Kidney epithelial cell (primary cell): ENCODE measurements around the gene KRTAP5-9. TPM values are rescaled to one million over a fixed set of nuclear protein-coding genes. Genes with fewer than 3 reads are reported as not detected.

Experiments used
- DNase-seq: peaks from one replicate; pipeline ENCODE4 v3.0.0-alpha.2; 2010; ENCODE audit warnings: low read depth
- H3K27me3 ChIP-seq: 2 replicates; pipeline ENCODE4 v1.6.0; 2011; ENCODE audit warnings: low read length; ENCODE audit not compliant: control insufficient read depth, insufficient read depth
- H3K36me3 ChIP-seq: 2 replicates; pipeline ENCODE4 v1.5.1; 2011; ENCODE audit warnings: low read length; ENCODE audit not compliant: control insufficient read depth, insufficient read depth
- H3K4me3 ChIP-seq: 2 replicates; pipeline ENCODE4 v1.5.1; 2011; ENCODE audit warnings: low read depth, mild to moderate bottlenecking, control low read depth, low read length
- total RNA-seq: library from RNA; depleted of rRNA; stranded (reverse); fragments of >200 nt; gene quantifications from 2 replicates; pipeline ENCODE4 v1.2.3, GENCODE V29; 2015
- TF ChIP-seq, protein P1 (sequence below): IDR thresholded peaks from 2 replicates; pipeline ENCODE4 v1.5.1; 2011; ENCODE audit warnings: mild to moderate bottlenecking, moderate library complexity, low read length, control low read depth, inconsistent platforms; ENCODE audit not compliant: insufficient read depth, poor library complexity, severe bottlenecking

The KRTAP5-9 gene
- total RNA-seq, 1 donor from 2014 or later: not detected

DNA sequence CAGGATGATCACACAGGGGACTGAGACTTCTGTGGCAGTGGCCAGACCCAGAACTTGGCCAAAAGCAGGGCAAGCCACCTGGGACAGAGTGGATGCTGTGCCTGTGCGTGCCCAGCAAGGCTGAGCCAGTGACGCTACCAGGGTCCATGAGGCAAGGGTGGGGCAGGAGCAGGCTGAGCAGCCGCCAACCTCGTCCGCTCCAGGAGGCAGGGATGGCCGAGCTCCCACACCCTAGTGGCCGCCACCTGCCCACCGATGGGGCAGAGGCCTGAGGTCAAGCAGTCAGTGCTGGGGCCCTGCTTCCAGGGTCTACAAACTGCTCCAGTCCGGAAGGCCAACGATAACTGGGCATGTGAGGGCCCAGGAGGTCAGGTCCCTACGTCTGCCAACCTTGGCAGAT is 7.3 kb downstream of the KRTAP5-9 start:
- no peak for DNase-seq
- TF ChIP-seq, protein P1, sequence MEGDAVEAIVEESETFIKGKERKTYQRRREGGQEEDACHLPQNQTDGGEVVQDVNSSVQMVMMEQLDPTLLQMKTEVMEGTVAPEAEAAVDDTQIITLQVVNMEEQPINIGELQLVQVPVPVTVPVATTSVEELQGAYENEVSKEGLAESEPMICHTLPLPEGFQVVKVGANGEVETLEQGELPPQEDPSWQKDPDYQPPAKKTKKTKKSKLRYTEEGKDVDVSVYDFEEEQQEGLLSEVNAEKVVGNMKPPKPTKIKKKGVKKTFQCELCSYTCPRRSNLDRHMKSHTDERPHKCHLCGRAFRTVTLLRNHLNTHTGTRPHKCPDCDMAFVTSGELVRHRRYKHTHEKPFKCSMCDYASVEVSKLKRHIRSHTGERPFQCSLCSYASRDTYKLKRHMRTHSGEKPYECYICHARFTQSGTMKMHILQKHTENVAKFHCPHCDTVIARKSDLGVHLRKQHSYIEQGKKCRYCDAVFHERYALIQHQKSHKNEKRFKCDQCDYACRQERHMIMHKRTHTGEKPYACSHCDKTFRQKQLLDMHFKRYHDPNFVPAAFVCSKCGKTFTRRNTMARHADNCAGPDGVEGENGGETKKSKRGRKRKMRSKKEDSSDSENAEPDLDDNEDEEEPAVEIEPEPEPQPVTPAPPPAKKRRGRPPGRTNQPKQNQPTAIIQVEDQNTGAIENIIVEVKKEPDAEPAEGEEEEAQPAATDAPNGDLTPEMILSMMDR: no peak
- Histone ChIP-seq H3K27me3 (no peaks in the 10 kb centered on the region), H3K4me3 (no peak overlapping the region), H3K36me3 (no peaks in the 10 kb centered on the region)

DNA sequence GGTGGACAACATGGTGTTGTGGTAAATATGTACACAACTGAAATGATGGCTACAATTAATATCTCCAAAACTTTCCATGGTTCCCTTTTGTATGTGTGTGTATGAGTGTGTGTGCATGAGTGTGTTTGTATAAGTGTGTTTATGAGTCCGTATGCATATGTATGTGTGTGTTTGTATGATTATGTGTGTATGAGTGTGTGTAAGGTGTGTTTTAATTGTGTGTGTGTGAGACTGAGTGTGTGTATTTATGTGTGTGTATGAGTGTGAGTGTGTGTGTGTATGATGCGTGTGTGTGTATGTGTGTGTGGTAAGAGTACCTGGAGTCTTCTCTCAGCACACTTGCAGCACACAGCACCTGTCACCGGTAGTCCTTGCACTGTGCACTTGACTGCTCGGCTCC is 7.8 kb downstream of the KRTAP5-9 start:
- no peak for DNase-seq
- H3K27me3 ChIP-seq: no peaks in the 10 kb centered on the region
- no peaks in the 10 kb centered on the region for H3K36me3 ChIP-seq
- TF ChIP-seq, protein P1: no peak
- H3K4me3 ChIP-seq: no peak overlapping the region

DNA sequence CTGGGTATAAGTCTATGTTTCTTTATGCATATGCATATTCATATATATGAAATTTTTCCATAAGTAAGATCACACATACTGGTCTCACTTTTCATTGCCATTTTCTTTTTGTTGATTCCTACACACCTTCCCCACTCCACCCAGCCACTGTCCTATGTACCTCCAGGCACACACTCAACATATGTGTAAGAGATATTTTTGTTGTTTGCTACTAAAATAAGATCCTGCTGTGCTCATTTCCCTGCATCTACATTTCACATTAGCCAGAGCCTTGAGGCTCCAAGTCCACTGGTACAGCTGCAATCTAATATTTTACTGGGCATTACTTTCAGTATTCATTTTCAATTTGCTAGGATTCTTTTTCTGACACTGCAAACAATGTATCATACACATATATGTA is 9.0 kb downstream of the KRTAP5-9 start:
- no peaks in the 10 kb centered on the region for H3K27me3 ChIP-seq
- no peaks in the 10 kb centered on the region for H3K36me3 ChIP-seq
- TF ChIP-seq, protein P1: no peak
- H3K4me3 ChIP-seq: no peak overlapping the region
- DNase-seq: no peak

DNA sequence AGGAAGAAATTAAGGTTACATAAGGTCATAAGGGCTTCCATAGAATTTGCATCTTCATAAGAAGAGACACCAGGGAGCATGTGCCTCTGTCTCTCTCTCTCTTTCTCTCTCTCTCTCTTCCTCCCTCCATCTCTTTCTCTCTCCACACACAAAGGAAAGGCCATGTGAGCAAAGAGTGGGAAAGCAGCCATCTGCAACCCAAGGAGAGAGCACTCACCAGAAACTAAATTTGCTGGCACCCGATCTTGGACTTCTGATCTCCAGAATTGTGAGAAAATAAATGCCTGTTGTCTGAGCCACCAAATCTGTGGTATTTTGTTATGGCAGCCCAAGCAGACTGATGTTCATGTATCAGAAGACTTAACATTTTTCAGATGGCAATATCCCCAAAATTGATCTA is 10.8 kb downstream of the KRTAP5-9 start:
- Histone ChIP-seq H3K36me3 (no peaks in the 10 kb centered on the region), H3K4me3 (no peak overlapping the region), H3K27me3 (peaks cover 4% of the 10 kb centered on the region)
- TF ChIP-seq, protein P1: no peak
- no peak for DNase-seq

DNA sequence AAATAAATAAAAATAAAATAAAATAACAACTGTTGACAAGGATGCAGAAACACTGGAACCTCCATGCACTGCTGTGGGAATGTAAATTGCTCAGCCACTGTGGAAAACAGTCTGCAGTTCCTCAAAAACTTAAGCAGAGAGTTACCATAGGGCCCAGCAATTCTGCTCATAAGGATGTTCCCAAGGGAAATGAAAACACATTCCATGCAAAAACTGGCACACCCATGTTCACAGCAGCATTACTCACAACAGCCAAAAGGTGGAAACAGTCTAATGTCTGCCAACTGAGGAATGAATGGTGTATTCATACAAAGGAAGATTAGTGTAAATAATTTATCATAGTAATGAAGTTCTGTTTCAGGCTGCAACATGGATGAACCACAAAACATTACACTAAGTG is 13.9 kb downstream of the KRTAP5-9 start:
- Histone ChIP-seq H3K36me3 (no peaks in the 10 kb centered on the region), H3K27me3 (peaks cover 5% of the 10 kb centered on the region), H3K4me3 (no peak overlapping the region)
- no peak for DNase-seq
- TF ChIP-seq, protein P1: no peak

DNA sequence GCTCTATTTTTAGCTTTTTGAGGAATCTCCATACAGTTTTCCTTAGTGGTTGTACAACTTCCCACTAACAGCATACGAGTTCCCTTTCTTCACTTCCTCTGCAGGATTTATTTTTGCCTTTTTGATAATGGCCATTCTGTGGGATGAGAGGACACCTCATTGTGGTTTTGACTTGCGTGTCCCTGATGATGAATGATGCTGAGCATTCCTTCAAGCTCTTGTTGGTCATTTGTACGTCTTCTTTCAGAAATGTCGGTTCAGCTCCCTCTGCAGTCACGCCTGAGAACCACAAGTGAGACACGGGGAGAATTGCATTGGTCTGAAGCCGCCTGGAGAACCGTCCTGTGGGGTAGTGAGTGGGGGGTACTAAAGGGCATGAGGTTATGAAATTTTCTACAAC is 15.2 kb downstream of the KRTAP5-9 start:
- no peak overlapping the region for H3K4me3 ChIP-seq
- peaks cover 5% of the 10 kb centered on the region for H3K27me3 ChIP-seq
- no peak for DNase-seq
- H3K36me3 ChIP-seq: no peaks in the 10 kb centered on the region
- TF ChIP-seq, protein P1: peak; percentile 34
